GM23338 (cell line): ENCODE data around the gene FGF22. TPM values are rescaled to one million over a fixed set of nuclear protein-coding genes. Genes with fewer than 3 reads are reported as not detected.

Experiments
- ATAC-seq: fragments of 200-7000 bp; cut with Tn5 transposase; 3 replicates; pipeline ENCODE4 v1.9.1; 2020
- DNase-seq: peaks from one replicate; pipeline ENCODE4 v3.0.0-alpha.2; 2015; ENCODE audit warnings: low spot score
- H2AFZ ChIP-seq: fragments of 200-600 bp; sonication (generic); 2 replicates; pipeline ENCODE4 v1.8.0; 2016; ENCODE audit warnings: antibody characterized with exemption, mild to moderate bottlenecking, moderate library complexity
- H3F3A ChIP-seq: fragments of 200-600 bp; sonication (generic); replicated peaks from 2 replicates; pipeline ENCODE4 v1.8.0; 2017; ENCODE audit warnings: antibody characterized with exemption, mixed run types, low read depth
- H3K27ac ChIP-seq: fragments of 200-600 bp; sonication (generic); 2 replicates; pipeline ENCODE4 v1.6.1; 2016; ENCODE audit warnings: low read depth
- H3K27me3 ChIP-seq: fragments of 200-600 bp; sonication (generic); 2 replicates; pipeline ENCODE4 v1.8.0; 2016; ENCODE audit warnings: mild to moderate bottlenecking, mixed run types, moderate library complexity; ENCODE audit not compliant: insufficient read depth
- H3K36me3 ChIP-seq: fragments of 200-600 bp; sonication (generic); 2 replicates; pipeline ENCODE4 v1.8.0; 2016; ENCODE audit warnings: mild to moderate bottlenecking; ENCODE audit not compliant: insufficient read depth
- H3K4me1 ChIP-seq: fragments of 200-600 bp; sonication (generic); 2 replicates; pipeline ENCODE4 v1.8.0; 2016; ENCODE audit warnings: mild to moderate bottlenecking, moderate library complexity; ENCODE audit not compliant: insufficient read depth
- H3K4me2 ChIP-seq: fragments of 200-600 bp; sonication (generic); 2 replicates; pipeline ENCODE4 v1.7.1; 2017; ENCODE audit warnings: mixed run types
- H3K4me3 ChIP-seq: fragments of 200-600 bp; sonication (generic); 2 replicates; pipeline ENCODE4 v1.6.1; 2016; ENCODE audit warnings: mixed run types
- H3K79me2 ChIP-seq: fragments of 200-600 bp; sonication (generic); replicated peaks from 2 replicates; pipeline ENCODE4 v1.8.0; 2017; ENCODE audit warnings: mild to moderate bottlenecking; ENCODE audit not compliant: insufficient read depth
- H3K9me2 ChIP-seq: fragments of 200-600 bp; sonication (generic); 2 replicates; pipeline ENCODE4 v1.8.0; 2017; ENCODE audit not compliant: insufficient read depth
- H4K20me1 ChIP-seq: fragments of 200-600 bp; sonication (generic); replicated peaks from 2 replicates; pipeline ENCODE4 v1.8.0; 2017; ENCODE audit warnings: mild to moderate bottlenecking; ENCODE audit not compliant: insufficient read depth
- H3K27ac Mint-ChIP-seq: 2 replicates; pipeline ENCODE4 v1.8.0; 2020; ENCODE audit warnings: inconsistent platforms, mild to moderate bottlenecking, moderate library complexity, mixed read lengths
- H3K27me3 Mint-ChIP-seq: 3 replicates; pipeline ENCODE4 v1.8.0; 2022; ENCODE audit warnings: low read depth, mild to moderate bottlenecking, moderate library complexity, mixed read lengths, inconsistent platforms; ENCODE audit not compliant: insufficient read depth, poor library complexity
- H3K36me3 Mint-ChIP-seq: 3 replicates; pipeline ENCODE4 v1.8.0; 2021; ENCODE audit warnings: low read depth, mild to moderate bottlenecking, inconsistent platforms, moderate library complexity, mixed read lengths
- H3K4me1 Mint-ChIP-seq: 3 replicates; pipeline ENCODE4 v1.8.0; 2020; ENCODE audit warnings: mild to moderate bottlenecking, inconsistent platforms, mixed read lengths
- H3K4me3 Mint-ChIP-seq: 3 replicates; pipeline ENCODE4 v1.8.0; 2021; ENCODE audit warnings: moderate library complexity, mild to moderate bottlenecking, inconsistent platforms, mixed read lengths
- H3K9me3 Mint-ChIP-seq: 3 replicates; pipeline ENCODE4 v1.8.0; 2020; ENCODE audit warnings: moderate library complexity, mild to moderate bottlenecking, inconsistent platforms, mixed read lengths
- EZH2 ChIP-seq: fragments of 200-600 bp; sonication (generic); IDR thresholded peaks from one replicate; pipeline ENCODE4 v1.8.0; 2017; ENCODE audit warnings: antibody characterized with exemption, mild to moderate bottlenecking, low read depth; ENCODE audit not compliant: unreplicated experiment
- EZH2phosphoT487 ChIP-seq: fragments of 200-600 bp; sonication (generic); IDR thresholded peaks from one replicate; pipeline ENCODE4 v1.8.1; 2018; ENCODE audit warnings: antibody characterized with exemption; ENCODE audit not compliant: unreplicated experiment
- JUNB ChIP-seq: IDR thresholded peaks from one replicate; pipeline ENCODE4 v1.6.1; 2016; ENCODE audit warnings: antibody characterized with exemption; ENCODE audit not compliant: unreplicated experiment
- POLR2AphosphoS5 ChIP-seq: IDR thresholded peaks from 2 replicates; pipeline ENCODE4 v1.6.1; 2016; ENCODE audit warnings: antibody characterized with exemption, low read depth
- REST ChIP-seq: IDR thresholded peaks from one replicate; pipeline ENCODE4 v1.6.1; 2018; ENCODE audit warnings: antibody characterized with exemption; ENCODE audit not compliant: unreplicated experiment
- STAT1 ChIP-seq: IDR thresholded peaks from one replicate; pipeline ENCODE4 v1.6.1; 2016; ENCODE audit warnings: antibody characterized with exemption; ENCODE audit not compliant: unreplicated experiment
- ZNF114 ChIP-seq: fragments of 250-450 bp; sonication (Bioruptor Pico); IDR thresholded peaks from 2 replicates; pipeline ENCODE4 v1.5.0; 2020; ENCODE audit warnings: mild to moderate bottlenecking, moderate library complexity
- ZNF331 ChIP-seq: fragments of 250-450 bp; sonication (Bioruptor Pico); IDR thresholded peaks from 2 replicates; pipeline ENCODE4 v1.5.0; 2020; ENCODE audit warnings: low read depth, mild to moderate bottlenecking, moderate library complexity
- ZNF462 ChIP-seq: fragments of 250-450 bp; sonication (Bioruptor Pico); IDR thresholded peaks from 2 replicates; pipeline ENCODE4 v1.5.0; 2020; ENCODE audit warnings: mild to moderate bottlenecking, moderate library complexity
- polyA plus RNA-seq: library from polyadenylated mRNA; unstranded; fragments of >200 nt; fragmentation: Nextera tagmentation; extraction: Ambion mirVana; gene quantifications from 2 replicates; pipeline ENCODE4 v1.2.1, GENCODE V29; 2016
- total RNA-seq: library from RNA; depleted of rRNA; stranded (reverse); fragments of >200 nt; shearing (Covaris generic); gene quantifications from 2 replicates; pipeline ENCODE4 v1.2.3, GENCODE V29; 2014
- TF ChIP-seq, protein P1 (sequence below): IDR thresholded peaks from 2 replicates; pipeline ENCODE4 v1.6.1; 2016; ENCODE audit warnings: antibody characterized with exemption
- TF ChIP-seq, protein P2 (sequence below), 2 experiments: fragments of 200-600 bp in 1 of 2; sonication (generic) in 1 of 2; conservative IDR thresholded peaks; 2 replicates each; pipeline versions ENCODE4 v1.5.1 to v1.6.1; 2016 to 2017; ENCODE audit warnings: antibody characterized with exemption in 2 of 2, low read depth in 2 of 2, mild to moderate bottlenecking in 2 of 2, moderate library complexity in 1 of 2

Gene FGF22
- total and polyA plus RNA-seq, 2 experiments from 2014 or later: 1.0 to 2.8 TPM

DNA sequence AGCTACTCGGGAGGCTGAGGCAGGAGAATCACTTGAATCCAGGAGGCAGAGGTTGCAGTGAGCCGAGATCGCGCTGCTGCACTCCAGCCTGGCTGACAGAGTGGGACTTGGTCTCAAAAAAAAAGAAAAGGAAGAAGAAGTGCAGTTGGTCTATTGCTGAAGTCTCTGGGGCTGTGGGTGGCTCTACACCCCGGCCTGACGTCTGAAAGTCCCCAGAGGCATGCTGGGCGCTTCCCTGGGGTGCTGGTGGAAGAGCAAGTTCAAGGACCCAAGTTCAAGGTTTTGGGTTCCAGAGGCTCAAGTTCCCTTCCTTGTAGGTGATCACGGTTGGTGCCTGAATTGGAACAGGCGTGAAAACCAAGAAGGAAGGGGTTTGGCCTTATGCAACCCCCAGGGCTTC lies 46.2 kb upstream of the FGF22 start:
- Histone ChIP-seq H4K20me1 (peaks cover 4% of the 10 kb centered on the region; the same call in 1 of the 2 replicates), H3K4me2 (no peak overlapping the region), H3K4me1 (peaks cover 2% of the 10 kb centered on the region; the same call in 1 of the 2 replicates), H3F3A (no peaks in the 10 kb centered on the region; the same call in 1 of the 2 replicates), H2AFZ (no peak overlapping the region), H3K79me2 (no peaks in the 10 kb centered on the region), H3K27me3 (peaks cover 28% of the 10 kb centered on the region), H3K36me3 (no peaks in the 10 kb centered on the region), H3K27ac (no peak overlapping the region), H3K4me3 (no peak overlapping the region), H3K9me2 (no peaks in the 10 kb centered on the region)
- H3K27ac Mint-ChIP-seq: no peak overlapping the region
- TF ChIP-seq REST: no peak
- no peak for TF ChIP-seq POLR2AphosphoS5
- TF ChIP-seq ZNF114 (CRISPR knock-in tag): no peak
- TF ChIP-seq, protein P1, sequence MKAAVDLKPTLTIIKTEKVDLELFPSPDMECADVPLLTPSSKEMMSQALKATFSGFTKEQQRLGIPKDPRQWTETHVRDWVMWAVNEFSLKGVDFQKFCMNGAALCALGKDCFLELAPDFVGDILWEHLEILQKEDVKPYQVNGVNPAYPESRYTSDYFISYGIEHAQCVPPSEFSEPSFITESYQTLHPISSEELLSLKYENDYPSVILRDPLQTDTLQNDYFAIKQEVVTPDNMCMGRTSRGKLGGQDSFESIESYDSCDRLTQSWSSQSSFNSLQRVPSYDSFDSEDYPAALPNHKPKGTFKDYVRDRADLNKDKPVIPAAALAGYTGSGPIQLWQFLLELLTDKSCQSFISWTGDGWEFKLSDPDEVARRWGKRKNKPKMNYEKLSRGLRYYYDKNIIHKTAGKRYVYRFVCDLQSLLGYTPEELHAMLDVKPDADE: no peak
- no peak for TF ChIP-seq ZNF462 (CRISPR knock-in tag)
- TF ChIP-seq JUNB: no peak
- no peak for TF ChIP-seq STAT1
- TF ChIP-seq ZNF331 (CRISPR knock-in tag): no peak
- TF ChIP-seq, protein P2, sequence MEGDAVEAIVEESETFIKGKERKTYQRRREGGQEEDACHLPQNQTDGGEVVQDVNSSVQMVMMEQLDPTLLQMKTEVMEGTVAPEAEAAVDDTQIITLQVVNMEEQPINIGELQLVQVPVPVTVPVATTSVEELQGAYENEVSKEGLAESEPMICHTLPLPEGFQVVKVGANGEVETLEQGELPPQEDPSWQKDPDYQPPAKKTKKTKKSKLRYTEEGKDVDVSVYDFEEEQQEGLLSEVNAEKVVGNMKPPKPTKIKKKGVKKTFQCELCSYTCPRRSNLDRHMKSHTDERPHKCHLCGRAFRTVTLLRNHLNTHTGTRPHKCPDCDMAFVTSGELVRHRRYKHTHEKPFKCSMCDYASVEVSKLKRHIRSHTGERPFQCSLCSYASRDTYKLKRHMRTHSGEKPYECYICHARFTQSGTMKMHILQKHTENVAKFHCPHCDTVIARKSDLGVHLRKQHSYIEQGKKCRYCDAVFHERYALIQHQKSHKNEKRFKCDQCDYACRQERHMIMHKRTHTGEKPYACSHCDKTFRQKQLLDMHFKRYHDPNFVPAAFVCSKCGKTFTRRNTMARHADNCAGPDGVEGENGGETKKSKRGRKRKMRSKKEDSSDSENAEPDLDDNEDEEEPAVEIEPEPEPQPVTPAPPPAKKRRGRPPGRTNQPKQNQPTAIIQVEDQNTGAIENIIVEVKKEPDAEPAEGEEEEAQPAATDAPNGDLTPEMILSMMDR (conservative IDR thresholded peaks at IDR 0.05; ENCODE audit: low read depth in 2 of 2): no peak
- no peak for TF ChIP-seq EZH2
- no peak for TF ChIP-seq EZH2phosphoT487
- no peaks in the 10 kb centered on the region for H3K9me3 Mint-ChIP-seq
- DNase-seq (no peak), ATAC-seq (no peak)
- no peak overlapping the region for H3K4me3 Mint-ChIP-seq
- H3K4me1 Mint-ChIP-seq: no peaks in the 10 kb centered on the region
- peaks cover 35% of the 10 kb centered on the region for H3K27me3 Mint-ChIP-seq
- no peaks in the 10 kb centered on the region for H3K36me3 Mint-ChIP-seq
